SK-N-SH treated with all-trans-retinoic acid at 6 μM for 48 hours (cell line): ENCODE data around the gene TSHZ2.

Experiments used
- ATAC-seq: fragments of 200-7000 bp; cut with Tn5 transposase; 3 replicates; pipeline ENCODE4 v1.9.1; 2020; ENCODE audit warnings: mild to moderate bottlenecking, moderate library complexity
- ARNTL ChIP-seq: fragments of 450-650 bp; formaldehyde crosslinking; IDR thresholded peaks from 2 replicates; pipeline ENCODE4 v1.5.0; 2020; ENCODE audit warnings: low read depth, mild to moderate bottlenecking, moderate library complexity, borderline replicate concordance
- BACH2 ChIP-seq: fragments of 250-450 bp; sonication (Bioruptor Pico); IDR thresholded peaks from 2 replicates; pipeline ENCODE4 v1.9.0; 2021; ENCODE audit warnings: mild to moderate bottlenecking, borderline replicate concordance
- CREB5 ChIP-seq: fragments of 250-450 bp; sonication (Bioruptor Pico); IDR thresholded peaks from 2 replicates; pipeline ENCODE4 v1.5.1; 2020; ENCODE audit warnings: low read depth, mild to moderate bottlenecking, moderate library complexity
- CSDC2 ChIP-seq: fragments of 250-450 bp; sonication (Bioruptor Pico); IDR thresholded peaks from 2 replicates; pipeline ENCODE4 v1.5.0; 2020; ENCODE audit warnings: mild to moderate bottlenecking, moderate library complexity
- CSRNP3 ChIP-seq: fragments of 250-450 bp; sonication (Bioruptor Pico); IDR thresholded peaks from 2 replicates; pipeline ENCODE4 v1.5.1; 2021; ENCODE audit warnings: mild to moderate bottlenecking, moderate library complexity
- ESRRG ChIP-seq: fragments of 250-450 bp; sonication (Bioruptor Pico); IDR thresholded peaks from 2 replicates; pipeline ENCODE4 v1.6.1; 2021; ENCODE audit warnings: mild to moderate bottlenecking
- GLIS3 ChIP-seq: fragments of 250-450 bp; sonication (Bioruptor Pico); IDR thresholded peaks from 2 replicates; pipeline ENCODE4 v1.5.0; 2020; ENCODE audit warnings: mild to moderate bottlenecking, moderate library complexity
- ISL1 ChIP-seq: fragments of 250-450 bp; sonication (Bioruptor Pico); IDR thresholded peaks from 2 replicates; pipeline ENCODE4 v2.1.2; 2022; ENCODE audit warnings: mild to moderate bottlenecking, moderate library complexity
- OSR1 ChIP-seq: fragments of 250-450 bp; sonication (Bioruptor Pico); IDR thresholded peaks from 2 replicates; pipeline ENCODE4 v1.8.0; 2022; ENCODE audit warnings: moderate library complexity, mild to moderate bottlenecking, inconsistent platforms
- PATZ1 ChIP-seq: fragments of 250-450 bp; sonication (Bioruptor Pico); IDR thresholded peaks from 2 replicates; pipeline ENCODE4 v1.8.0; 2020; ENCODE audit warnings: mild to moderate bottlenecking, moderate library complexity, borderline replicate concordance
- POU6F1 ChIP-seq: fragments of 250-450 bp; sonication (Bioruptor Pico); IDR thresholded peaks from 2 replicates; pipeline ENCODE4 v1.8.0; 2021; ENCODE audit warnings: low read depth, mild to moderate bottlenecking, moderate library complexity, borderline replicate concordance
- PPARA ChIP-seq: fragments of 250-450 bp; sonication (Bioruptor Pico); IDR thresholded peaks from 2 replicates; pipeline ENCODE4 v1.5.0; 2020; ENCODE audit warnings: mild to moderate bottlenecking, borderline replicate concordance
- RARB ChIP-seq: fragments of 250-450 bp; sonication (Bioruptor Pico); IDR thresholded peaks from 2 replicates; pipeline ENCODE4 v1.8.0; 2021; ENCODE audit warnings: mild to moderate bottlenecking, moderate library complexity
- SNAI2 ChIP-seq: fragments of 250-450 bp; sonication (Bioruptor Pico); IDR thresholded peaks from 2 replicates; pipeline ENCODE4 v1.5.0; 2020; ENCODE audit warnings: mild to moderate bottlenecking, moderate library complexity
- TCF4 ChIP-seq: fragments of 250-450 bp; sonication (Bioruptor Pico); IDR thresholded peaks from 2 replicates; pipeline ENCODE4 v1.8.0; 2021; ENCODE audit warnings: mild to moderate bottlenecking, moderate library complexity, borderline replicate concordance
- TOX ChIP-seq: fragments of 250-450 bp; sonication (Bioruptor Pico); IDR thresholded peaks from 2 replicates; pipeline ENCODE4 v1.8.0; 2021; ENCODE audit warnings: mild to moderate bottlenecking, moderate library complexity, borderline replicate concordance
- TSHZ2 ChIP-seq: fragments of 250-450 bp; sonication (Bioruptor Pico); IDR thresholded peaks from 2 replicates; pipeline ENCODE4 v1.5.0; 2020; ENCODE audit warnings: mild to moderate bottlenecking, moderate library complexity
- ZC3H10 ChIP-seq: fragments of 250-450 bp; sonication (Bioruptor Pico); IDR thresholded peaks from 2 replicates; pipeline ENCODE4 v1.5.1; 2021; ENCODE audit warnings: mild to moderate bottlenecking, moderate library complexity
- ZFP3 ChIP-seq: fragments of 250-450 bp; sonication (Bioruptor Pico); IDR thresholded peaks from 2 replicates; pipeline ENCODE4 v1.5.0; 2020; ENCODE audit warnings: mild to moderate bottlenecking, moderate library complexity
- ZNF565 ChIP-seq: fragments of 450-650 bp; formaldehyde crosslinking; conservative IDR thresholded peaks from 2 replicates; pipeline ENCODE4 v1.5.0; 2020; ENCODE audit warnings: low read depth, mild to moderate bottlenecking, moderate library complexity
- ZNF70 ChIP-seq: fragments of 450-650 bp; formaldehyde crosslinking; IDR thresholded peaks from 2 replicates; pipeline ENCODE4 v1.5.0; 2020; ENCODE audit warnings: mild to moderate bottlenecking, moderate library complexity
- ZNF8 ChIP-seq: fragments of 450-650 bp; formaldehyde crosslinking; IDR thresholded peaks from 2 replicates; pipeline ENCODE4 v1.5.0; 2020; ENCODE audit warnings: mild to moderate bottlenecking, moderate library complexity

TSHZ2 gene

GRCh38 chr20:53394433-53394832, 422.3 kb downstream of the TSHZ2 start (continued):
- TF ChIP-seq OSR1: no peak
- TF ChIP-seq CSRNP3 (CRISPR knock-in tag): no peak
- TF ChIP-seq TOX: no peak
- TF ChIP-seq TCF4 (CRISPR knock-in tag): no peak
- no peak for TF ChIP-seq BACH2 (CRISPR knock-in tag)
- TF ChIP-seq ARNTL (CRISPR knock-in tag): no peak
- no peak for TF ChIP-seq SNAI2 (CRISPR knock-in tag)

- TF ChIP-seq ZNF8 (CRISPR knock-in tag): no peak
- TF ChIP-seq PPARA (CRISPR knock-in tag): no peak
- TF ChIP-seq CREB5 (CRISPR knock-in tag): no peak
- no peak for TF ChIP-seq GLIS3 (CRISPR knock-in tag)
- no peak for TF ChIP-seq ZNF565 (CRISPR knock-in tag)
- TF ChIP-seq OSR1: no peak
- no peak for TF ChIP-seq ZC3H10 (CRISPR knock-in tag)
- TF ChIP-seq ARNTL (CRISPR knock-in tag): no peak
- TF ChIP-seq ESRRG (CRISPR knock-in tag): no peak
- no peak for TF ChIP-seq SNAI2 (CRISPR knock-in tag)
- no peak for TF ChIP-seq TSHZ2 (CRISPR knock-in tag)
- TF ChIP-seq BACH2 (CRISPR knock-in tag): no peak
- no peak for TF ChIP-seq ISL1 (CRISPR knock-in tag)
- no peak for TF ChIP-seq PATZ1 (CRISPR knock-in tag)
- no peak for TF ChIP-seq RARB (CRISPR knock-in tag)
- no peak for TF ChIP-seq TCF4 (CRISPR knock-in tag)
- no peak for TF ChIP-seq ZFP3 (CRISPR knock-in tag)
- ATAC-seq: no peak
These were observed 423.2 kb downstream of the TSHZ2 start for GRCh38 chr20:53395188-53395923.

GRCh38 chr20:53399083-53399482, 426.9 kb downstream of the TSHZ2 start:
- ATAC-seq: no peak
- TF ChIP-seq CSRNP3 (CRISPR knock-in tag) (no peak), GLIS3 (CRISPR knock-in tag) (no peak), RARB (CRISPR knock-in tag) (no peak), ZC3H10 (CRISPR knock-in tag) (no peak), CSDC2 (no peak), PATZ1 (CRISPR knock-in tag) (no peak), ZNF70 (CRISPR knock-in tag) (no peak), ZFP3 (CRISPR knock-in tag) (no peak), PPARA (CRISPR knock-in tag) (no peak), OSR1 (no peak), POU6F1 (CRISPR knock-in tag) (no peak), BACH2 (CRISPR knock-in tag) (no peak)
